Kidney capillary endothelial cell (primary cell): ENCODE measurements around the gene SLC8A1.

Experiments used
- DNase-seq: peaks from one replicate; pipeline ENCODE4 v3.0.0-alpha.2; 2018; ENCODE audit warnings: low spot score

The SLC8A1 gene

GRCh38 chr2:40310303-40310702 is 141.6 kb downstream of the SLC8A1 start:
- no peak for DNase-seq

- no peak for DNase-seq
Measured at GRCh38 chr2:40304340-40304739, 147.6 kb downstream of the SLC8A1 start.

DNA sequence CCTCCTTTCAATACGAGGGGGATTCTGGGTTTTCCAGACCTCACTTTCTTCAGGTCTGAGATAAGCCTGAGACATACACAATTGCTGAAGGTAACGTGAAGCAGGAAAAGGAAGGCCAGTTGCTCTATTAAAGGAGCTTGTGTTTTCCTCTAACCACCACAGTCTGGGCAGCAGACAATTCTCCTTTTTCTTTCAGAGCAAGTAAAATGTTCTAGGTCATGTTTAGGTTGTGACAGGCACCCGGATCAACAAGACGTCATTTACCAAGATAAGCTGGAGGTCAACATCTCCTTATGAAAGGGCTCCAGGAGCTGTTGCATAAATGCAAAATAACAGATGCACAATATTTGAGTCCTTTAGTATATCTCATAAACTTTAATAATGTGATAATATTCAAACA is 148.1 kb downstream of the SLC8A1 start:
- DNase-seq, result no peak

DNA sequence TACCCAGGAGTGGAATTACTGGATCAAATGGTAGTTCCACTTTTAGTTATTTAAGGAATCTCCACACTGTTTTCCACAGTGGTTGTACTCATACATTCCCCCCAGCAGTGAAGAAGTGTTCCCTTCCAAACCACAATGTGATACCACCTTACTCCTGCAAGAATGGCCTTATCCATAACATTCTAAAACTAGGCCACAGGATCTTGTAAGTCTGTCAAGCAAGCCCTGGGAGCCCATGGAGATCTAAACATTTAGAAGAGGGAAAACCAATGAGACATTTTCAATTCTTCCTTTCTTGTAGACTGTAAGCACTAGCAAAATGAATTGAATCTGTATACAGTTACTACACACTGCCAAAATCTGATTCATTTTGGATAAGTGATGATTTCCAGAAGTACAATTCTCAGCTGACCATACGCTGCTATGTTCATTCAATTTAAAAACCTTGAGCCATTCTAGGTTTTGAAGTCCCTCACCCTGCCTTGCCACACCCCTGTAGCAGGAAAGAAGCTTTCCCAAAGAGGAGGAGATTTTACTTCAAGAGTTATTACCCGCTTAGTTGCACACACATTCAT is 149.1 kb downstream of the SLC8A1 start:
- no peak for DNase-seq

- DNase-seq, result no peak
Measured at GRCh38 chr2:40300391-40300790, 151.5 kb downstream of the SLC8A1 start.

GRCh38 chr2:40299781-40300180 is 152.1 kb downstream of the SLC8A1 start:
- no peak for DNase-seq

DNA sequence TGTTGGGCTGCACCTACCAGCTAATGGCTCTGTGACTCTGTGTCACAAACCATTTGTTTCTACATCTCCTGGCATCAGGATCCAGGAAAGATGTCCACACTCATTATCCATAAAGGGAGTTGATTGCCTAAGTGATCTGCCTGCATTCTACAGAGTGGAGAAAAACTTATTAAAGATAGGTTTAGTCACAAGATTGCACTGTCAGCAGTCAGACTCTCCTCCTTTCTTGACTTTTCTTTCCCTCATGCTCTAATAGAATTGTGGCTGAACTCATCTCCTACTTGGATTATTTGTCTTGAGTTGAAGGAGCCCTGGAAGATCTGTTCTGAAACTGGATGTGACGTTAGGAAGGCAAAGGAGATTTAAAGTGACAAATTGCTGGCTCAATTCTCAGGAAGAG is 152.7 kb downstream of the SLC8A1 start:
- DNase-seq, result no peak

GRCh38 chr2:40298026-40298425 is 153.9 kb downstream of the SLC8A1 start:
- no peak for DNase-seq

GRCh38 chr2:40292291-40292690 is 159.6 kb downstream of the SLC8A1 start:
- no peak for DNase-seq

DNA sequence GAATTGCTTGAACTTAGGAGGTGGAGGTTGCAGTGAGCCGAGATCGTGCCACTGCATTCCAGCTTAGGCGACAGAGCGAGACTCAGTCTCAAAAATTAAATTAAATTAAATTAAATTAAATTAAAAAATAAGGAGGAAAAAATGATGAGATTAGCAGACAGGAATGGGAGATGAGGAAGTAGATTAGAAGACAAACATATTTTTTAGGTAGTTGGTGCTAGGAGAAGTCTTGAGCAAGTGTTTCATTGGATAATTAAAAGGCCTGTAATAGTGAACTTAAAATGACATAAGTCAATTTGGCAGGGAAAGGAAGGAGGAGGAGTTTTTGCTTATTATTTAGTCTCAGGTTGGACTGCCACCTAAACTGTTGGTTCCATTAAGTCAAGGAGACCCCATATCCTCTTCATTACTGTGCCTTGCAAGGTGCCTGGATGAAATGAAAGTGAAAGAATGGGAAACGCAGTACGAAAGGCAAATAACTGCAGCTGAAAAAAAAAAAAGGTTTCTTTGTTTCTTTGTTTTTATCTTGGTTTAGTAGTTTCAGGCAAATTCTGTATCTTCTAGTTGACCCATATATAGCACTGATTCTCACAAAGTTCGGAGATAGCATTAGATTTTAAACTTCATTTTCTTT is 162.0 kb downstream of the SLC8A1 start:
- no peak for DNase-seq

- DNase-seq, result no peak
Measured at GRCh38 chr2:40287773-40288172, 164.1 kb downstream of the SLC8A1 start.

DNA sequence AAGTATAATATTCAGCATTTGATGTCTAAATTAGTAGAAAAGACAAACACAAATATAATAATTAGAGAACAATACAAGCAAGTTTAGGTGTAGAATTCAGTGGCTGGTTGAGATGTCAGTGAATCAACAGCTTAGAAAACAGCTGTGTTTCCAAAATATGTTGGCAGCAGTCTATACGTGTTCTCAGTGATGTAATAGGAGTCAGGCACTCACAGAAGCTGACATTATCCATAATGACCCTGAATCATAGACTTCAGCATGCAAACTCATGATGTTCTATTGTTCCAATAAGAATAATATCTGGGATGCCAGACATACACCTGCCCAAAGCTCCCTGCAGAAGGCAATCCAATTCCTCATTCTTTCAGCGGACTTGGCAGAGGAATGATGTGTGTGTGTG is 164.7 kb downstream of the SLC8A1 start:
- no peak for DNase-seq

DNA sequence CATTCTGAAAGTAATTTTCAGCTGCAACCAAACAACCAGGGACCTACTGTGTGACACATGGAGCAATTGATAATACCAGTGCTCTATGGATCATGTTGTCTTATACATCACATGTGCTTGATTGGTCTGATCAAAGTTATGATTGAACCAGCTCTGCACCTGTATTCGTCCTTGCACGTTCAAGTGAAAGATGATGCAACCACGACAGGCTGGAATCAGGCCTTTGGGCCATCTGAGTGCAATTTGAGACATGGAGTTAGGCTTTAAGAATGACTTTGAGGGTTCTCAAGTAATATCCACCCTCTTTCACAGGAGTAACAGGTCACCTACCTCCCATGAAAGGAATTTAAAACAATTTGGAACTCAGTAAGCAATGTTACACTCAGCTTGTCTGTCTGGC is 165.2 kb downstream of the SLC8A1 start:
- DNase-seq, result no peak

- DNase-seq, result no peak
Measured at GRCh38 chr2:40285391-40285790, 166.5 kb downstream of the SLC8A1 start.

DNA sequence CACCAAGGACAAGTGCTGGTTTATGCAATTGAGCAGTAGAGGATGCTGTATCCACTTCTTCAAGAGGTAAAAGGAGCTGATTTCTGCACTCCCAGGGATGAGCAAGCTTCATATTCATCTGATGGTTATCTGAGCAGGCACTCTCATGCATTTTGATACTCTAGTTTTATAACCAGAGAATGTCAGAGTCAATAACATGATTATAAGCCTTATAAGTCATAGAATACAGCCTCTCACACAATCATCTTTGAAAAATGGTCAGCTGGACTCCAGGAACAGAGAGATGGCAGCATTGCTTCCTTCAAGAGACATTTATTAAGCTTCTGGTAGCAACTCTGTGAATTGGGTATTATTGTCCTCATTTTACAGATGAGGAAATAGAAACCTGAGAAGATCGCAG is 167.1 kb downstream of the SLC8A1 start:
- DNase-seq, result no peak

DNA sequence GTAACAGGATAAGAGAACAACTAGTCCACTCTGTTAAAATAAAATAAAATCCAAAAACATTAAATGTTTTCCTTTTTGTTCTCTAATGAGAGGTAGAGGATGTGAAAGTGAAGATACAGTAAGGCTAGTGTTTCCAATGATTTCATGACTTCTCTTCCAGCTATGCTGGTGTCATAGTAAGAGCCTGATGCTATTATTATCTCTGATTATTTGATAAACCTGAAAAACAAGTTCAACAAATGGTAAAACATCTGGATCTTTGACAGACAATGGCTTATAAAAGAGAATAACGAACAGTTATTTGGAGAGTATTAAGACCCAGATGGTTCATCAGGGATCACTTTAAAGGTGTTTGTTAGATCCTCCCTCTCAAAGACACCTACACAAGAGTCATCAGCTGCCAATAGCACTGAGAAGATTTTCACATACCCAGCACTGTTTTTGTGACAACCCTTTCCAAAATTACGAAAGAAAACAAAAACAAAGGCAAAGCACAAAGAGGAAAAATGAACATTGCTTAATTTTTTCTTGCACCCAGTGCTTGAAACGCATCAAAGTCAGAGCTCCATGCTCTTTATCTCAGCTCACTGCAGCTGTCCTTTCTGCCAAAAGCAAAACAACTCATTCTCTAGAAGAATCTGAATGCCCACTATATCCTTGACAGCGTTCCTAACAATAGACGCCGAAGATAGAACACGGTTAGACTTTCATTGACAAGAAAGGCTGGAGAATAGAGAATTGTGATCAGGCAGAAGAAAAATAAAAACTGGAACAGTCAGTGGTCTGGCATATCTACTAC is 168.6 kb downstream of the SLC8A1 start:
- no peak for DNase-seq

- no peak for DNase-seq
Measured at GRCh38 chr2:40282428-40282827, 169.5 kb downstream of the SLC8A1 start.

GRCh38 chr2:40281021-40281940 is 170.6 kb downstream of the SLC8A1 start:
- DNase-seq, result no peak

DNA sequence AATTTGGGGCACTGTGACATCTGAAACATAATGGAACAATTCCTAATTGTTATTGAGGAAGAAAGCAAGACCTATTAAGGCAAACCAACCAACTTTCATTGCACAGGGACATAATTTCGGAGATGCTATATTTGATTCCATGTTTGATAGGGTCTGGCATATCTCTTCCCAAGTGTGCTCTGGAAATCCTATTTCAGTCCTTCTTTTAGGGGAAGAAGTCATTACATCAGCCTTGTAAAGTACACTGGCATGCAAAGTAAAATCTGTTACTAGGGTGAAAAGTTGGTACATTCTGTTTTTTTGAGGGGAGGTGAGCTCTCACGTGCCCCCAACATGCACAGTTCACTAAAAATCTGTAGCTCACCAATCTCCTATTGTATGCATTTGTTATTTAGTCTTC is 172.4 kb downstream of the SLC8A1 start:
- no peak for DNase-seq

- DNase-seq, result no peak
Measured at GRCh38 chr2:40279001-40279400, 172.9 kb downstream of the SLC8A1 start.

DNA sequence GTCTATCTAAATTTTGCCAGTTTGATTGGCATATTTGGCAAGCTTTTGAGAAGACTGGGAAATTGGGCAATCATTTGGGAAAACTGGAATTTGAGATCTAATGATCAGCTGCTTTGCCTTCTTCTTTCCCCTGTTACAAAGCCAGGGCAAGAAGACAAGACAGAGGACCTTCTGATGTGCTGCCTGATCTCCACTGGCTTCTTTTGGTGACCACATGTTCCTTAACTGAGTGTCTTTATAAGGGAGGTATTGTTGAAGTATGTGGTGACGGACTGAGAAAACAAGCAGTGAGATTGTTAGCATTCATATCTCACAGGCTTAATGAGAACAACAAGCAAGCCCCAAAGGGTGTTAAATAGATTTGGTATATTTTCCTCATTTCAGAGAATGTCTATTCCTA is 175.8 kb downstream of the SLC8A1 start:
- no peak for DNase-seq

GRCh38 chr2:40274270-40274669 is 177.6 kb downstream of the SLC8A1 start:
- DNase-seq, result no peak
